Cardiac muscle cell (in vitro differentiated cells and primary cell): Measurements from ENCODE around the gene PSMB1. TPM values are rescaled to one million over a fixed set of nuclear protein-coding genes. Genes with fewer than 3 reads are reported as not detected.
"Not testable (repeated sequence)": the region's sequence is repeated elsewhere in the genome, so short reads cannot be mapped to it uniquely, and the experiment has no call there.

ENCODE experiments used
- DNase-seq, 2 donors: peaks; one replicate each; pipeline versions ENCODE4 v3.0.0 to v3.0.0-alpha.2; 2010 to 2017; ENCODE audit warnings: low read depth in 1 of 2, low spot score in 1 of 2
- H3K27ac ChIP-seq: fragments of 200-600 bp; sonication (generic); 2 replicates; pipeline ENCODE4 v1.5.1; 2016
- H3K27me3 ChIP-seq: fragments of 200-600 bp; sonication (generic); 2 replicates; pipeline ENCODE4 v1.6.0; 2016; ENCODE audit warnings: control low read depth
- H3K36me3 ChIP-seq: fragments of 200-600 bp; sonication (generic); 2 replicates; pipeline ENCODE4 v1.5.1; 2016; ENCODE audit warnings: control low read depth
- H3K4me1 ChIP-seq: fragments of 200-600 bp; sonication (generic); 2 replicates; pipeline ENCODE4 v1.8.1; 2017; ENCODE audit warnings: low read depth, mild to moderate bottlenecking, mixed run types
- H3K4me3 ChIP-seq: fragments of 200-600 bp; sonication (generic); 2 replicates; pipeline ENCODE4 v1.5.1; 2016; ENCODE audit warnings: mild to moderate bottlenecking
- H3K9me3 ChIP-seq: fragments of 200-600 bp; sonication (generic); 2 replicates; pipeline ENCODE4 v1.5.1; 2017; ENCODE audit warnings: low read depth, mild to moderate bottlenecking, control low read depth
- CTCF ChIP-seq: IDR thresholded peaks from 2 replicates; pipeline ENCODE4 v1.5.1; 2012; ENCODE audit warnings: low read depth, mild to moderate bottlenecking, low read length
- polyA plus RNA-seq: library from polyadenylated mRNA; unstranded; fragments of >200 nt; fragmentation: Nextera tagmentation; extraction: Ambion mirVana; gene quantifications from 2 replicates; pipeline ENCODE4 v1.2.1, GENCODE V29; 2016
- total RNA-seq: library from RNA; depleted of rRNA; stranded (reverse); fragments of >200 nt; gene quantifications from 2 replicates; pipeline ENCODE4 v1.2.3, GENCODE V29; 2016

PSMB1 gene
- total and polyA plus RNA-seq, 2 experiments from 2014 or later = 162 to 499 TPM

GRCh38 chr6:170535004-170535403 is 18.1 kb downstream of the PSMB1 start:
- no peak overlapping the region for H3K4me3 ChIP-seq
- DNase-seq = no peak
- TF ChIP-seq CTCF = no peak
- peaks cover 69% of the 10 kb centered on the region for H3K36me3 ChIP-seq
- H3K4me1 ChIP-seq = no peaks in the 10 kb centered on the region
- H3K27me3 ChIP-seq = no peaks in the 10 kb centered on the region
- H3K9me3 ChIP-seq = no peaks in the 10 kb centered on the region
- no peak overlapping the region for H3K27ac ChIP-seq

- Histone ChIP-seq H3K36me3 (peaks cover 57% of the 10 kb centered on the region), H3K9me3 (no peaks in the 10 kb centered on the region), H3K27ac (peak overlapping the region; percentile 50), H3K27me3 (no peaks in the 10 kb centered on the region), H3K4me3 (no peak overlapping the region), H3K4me1 (no peaks in the 10 kb centered on the region)
- no peak for DNase-seq
- no peak for TF ChIP-seq CTCF
Observed at GRCh38 chr6:170533792-170534191, 19.3 kb downstream of the PSMB1 start.

GRCh38 chr6:170532867-170533488 is 20.1 kb downstream of the PSMB1 start:
- TF ChIP-seq CTCF = no peak
- Histone ChIP-seq H3K27me3 (no peaks in the 10 kb centered on the region), H3K27ac (peak overlapping the region; percentile 48), H3K9me3 (no peaks in the 10 kb centered on the region), H3K36me3 (peaks cover 49% of the 10 kb centered on the region), H3K4me3 (no peak overlapping the region), H3K4me1 (no peaks in the 10 kb centered on the region)
- no peak for DNase-seq

GRCh38 chr6:170529839-170530469 is 23.2 kb downstream of the PSMB1 start:
- Histone ChIP-seq H3K36me3 (peaks cover 21% of the 10 kb centered on the region), H3K4me1 (no peaks in the 10 kb centered on the region), H3K9me3 (no peaks in the 10 kb centered on the region), H3K27ac (no peak overlapping the region), H3K4me3 (no peak overlapping the region), H3K27me3 (no peaks in the 10 kb centered on the region)
- peak; percentile 94 for TF ChIP-seq CTCF
- peak; percentile 83 to 86 for DNase-seq

GRCh38 chr6:170527995-170528394 is 25.1 kb downstream of the PSMB1 start:
- H3K36me3 ChIP-seq, H3K27me3 ChIP-seq, H3K27ac ChIP-seq, H3K9me3 ChIP-seq, H3K4me3 ChIP-seq, DNase-seq: not testable (repeated sequence)
- H3K4me1 ChIP-seq = peaks cover 17% of the 10 kb centered on the region

GRCh38 chr6:170525795-170526194 is 27.3 kb downstream of the PSMB1 start:
- H3K36me3 ChIP-seq = no peaks in the 10 kb centered on the region
- no peak for TF ChIP-seq CTCF
- H3K4me1 ChIP-seq = peaks cover 24% of the 10 kb centered on the region
- no peak overlapping the region for H3K4me3 ChIP-seq
- no peak overlapping the region for H3K27ac ChIP-seq
- DNase-seq = no peak
- no peaks in the 10 kb centered on the region for H3K9me3 ChIP-seq
- H3K27me3 ChIP-seq = no peaks in the 10 kb centered on the region
